ENCODE measurements around the gene PHC1. TPM values are rescaled to one million over a fixed set of nuclear protein-coding genes. Genes with fewer than 3 reads are reported as not detected.

PHC1 gene
- total RNA-seq, 4 donors from 2014 or later: 15.7 to 32.6 (median 28.2) TPM

DNA sequence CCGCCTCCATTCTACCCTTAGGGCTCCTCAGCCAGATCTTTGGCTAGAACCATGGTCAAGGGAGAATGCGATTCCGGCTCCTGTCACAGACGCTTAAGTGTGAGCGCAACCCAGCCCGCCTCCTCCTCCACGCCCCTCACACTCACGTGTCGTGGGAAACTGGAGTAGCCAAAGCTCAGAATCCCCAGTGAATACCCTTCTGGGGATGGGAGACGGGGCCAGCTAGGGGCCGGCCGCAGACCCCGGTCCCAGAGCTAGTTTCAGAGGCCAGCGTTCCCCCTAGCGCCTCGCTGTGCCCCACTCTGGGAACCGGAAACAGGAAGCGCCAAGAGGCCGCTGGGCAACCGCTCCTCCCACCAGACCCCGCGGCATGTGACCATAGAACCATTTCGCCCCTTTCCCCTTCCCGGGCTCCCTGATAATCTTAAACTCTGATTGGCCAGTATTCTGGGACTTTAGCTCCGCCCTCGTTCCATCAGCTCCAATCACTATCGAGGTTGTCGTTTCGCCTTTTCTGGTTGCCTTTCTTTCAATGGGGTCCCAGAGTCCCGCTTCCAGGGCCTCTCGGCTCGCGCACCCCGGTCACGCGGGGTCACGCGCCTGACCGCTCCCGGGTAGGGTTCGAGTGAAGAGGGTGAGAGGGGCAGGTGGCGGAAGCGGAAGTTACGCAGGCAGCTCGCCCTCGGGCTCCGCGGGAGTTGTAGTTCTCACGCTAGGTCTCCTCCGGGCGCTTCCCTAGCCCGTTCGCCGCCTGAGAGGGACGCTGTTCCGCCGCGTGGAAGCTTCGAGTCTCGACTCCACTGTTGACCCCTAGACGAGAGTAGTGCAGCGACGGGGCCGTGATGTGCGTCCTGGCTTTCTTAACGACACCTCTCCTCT lies 35.3 kb downstream of the PHC1 start, which contains the start of gene M6PR:
Gene M6PR (minus strand): TSS at position 304 of the 879 bp plus-strand sequence. CDS start 3,241 bp downstream, outside the sequence.
- H3K27ac ChIP-seq: peak within 1 kb of the TSS; percentile 97
- H3K4me3 ChIP-seq: peak within 1 kb of the TSS; percentile 84
- TF ChIP-seq EP300 (IDR thresholded peaks at IDR 0.05): no peak
- TF ChIP-seq, protein P1, sequence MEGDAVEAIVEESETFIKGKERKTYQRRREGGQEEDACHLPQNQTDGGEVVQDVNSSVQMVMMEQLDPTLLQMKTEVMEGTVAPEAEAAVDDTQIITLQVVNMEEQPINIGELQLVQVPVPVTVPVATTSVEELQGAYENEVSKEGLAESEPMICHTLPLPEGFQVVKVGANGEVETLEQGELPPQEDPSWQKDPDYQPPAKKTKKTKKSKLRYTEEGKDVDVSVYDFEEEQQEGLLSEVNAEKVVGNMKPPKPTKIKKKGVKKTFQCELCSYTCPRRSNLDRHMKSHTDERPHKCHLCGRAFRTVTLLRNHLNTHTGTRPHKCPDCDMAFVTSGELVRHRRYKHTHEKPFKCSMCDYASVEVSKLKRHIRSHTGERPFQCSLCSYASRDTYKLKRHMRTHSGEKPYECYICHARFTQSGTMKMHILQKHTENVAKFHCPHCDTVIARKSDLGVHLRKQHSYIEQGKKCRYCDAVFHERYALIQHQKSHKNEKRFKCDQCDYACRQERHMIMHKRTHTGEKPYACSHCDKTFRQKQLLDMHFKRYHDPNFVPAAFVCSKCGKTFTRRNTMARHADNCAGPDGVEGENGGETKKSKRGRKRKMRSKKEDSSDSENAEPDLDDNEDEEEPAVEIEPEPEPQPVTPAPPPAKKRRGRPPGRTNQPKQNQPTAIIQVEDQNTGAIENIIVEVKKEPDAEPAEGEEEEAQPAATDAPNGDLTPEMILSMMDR (IDR thresholded peaks at IDR 0.05): peak in 1 of 2 donors; percentile 51
- TF ChIP-seq POLR2A (IDR thresholded peaks at IDR 0.05): peak; percentile 16 to 53
- TF ChIP-seq POLR2AphosphoS5 (IDR thresholded peaks at IDR 0.05): peak; percentile 5 to 44 (median 41)
- no peaks in the 10 kb centered on the region for H3K9me3 ChIP-seq
- DNase-seq (ENCODE audit: low spot score in 2 of 2): peak; percentile 96
- under 1% methylated on average over 65 of the region's 66 CpGs for WGBS
- H3K36me3 ChIP-seq: peaks cover 17% of the 10 kb centered on the region
- H3K4me1 ChIP-seq: peaks cover 35% of the 10 kb centered on the region
- H3K27me3 ChIP-seq: no peaks in the 10 kb centered on the region

DNA sequence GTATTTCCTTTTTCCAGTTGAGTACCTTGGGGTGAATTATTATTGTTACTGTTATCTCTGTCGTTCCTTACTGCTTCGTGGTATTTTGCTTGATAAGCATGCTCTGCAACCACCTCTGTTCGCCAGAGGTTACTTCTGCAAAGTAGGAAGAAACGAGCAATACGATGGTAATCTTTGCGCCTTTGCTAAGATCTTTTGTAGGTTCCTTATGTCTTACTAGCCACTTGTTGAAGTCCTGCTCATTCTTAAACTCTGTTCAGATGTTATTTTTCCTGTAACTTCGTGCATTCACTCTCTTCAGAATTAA lies 35.9 kb downstream of the PHC1 start:
- under 1% methylated on average over 7 of the region's 7 CpGs for WGBS
- H3K4me1 ChIP-seq: peaks cover 35% of the 10 kb centered on the region
- DNase-seq (ENCODE audit: low spot score in 2 of 2): no peak
- TF ChIP-seq, protein P1 (IDR thresholded peaks at IDR 0.05): no peak
- TF ChIP-seq EP300 (IDR thresholded peaks at IDR 0.05): no peak
- TF ChIP-seq POLR2A (IDR thresholded peaks at IDR 0.05): no peak
- TF ChIP-seq POLR2AphosphoS5 (IDR thresholded peaks at IDR 0.05): no peak
- H3K36me3 ChIP-seq: peaks cover 11% of the 10 kb centered on the region
- peak overlapping the region; percentile 97 for H3K27ac ChIP-seq
- H3K27me3 ChIP-seq: no peaks in the 10 kb centered on the region
- H3K9me3 ChIP-seq: no peaks in the 10 kb centered on the region
- peak overlapping the region; percentile 84 for H3K4me3 ChIP-seq

- peak overlapping the region; percentile 97 for H3K27ac ChIP-seq
- TF ChIP-seq EP300 (IDR thresholded peaks at IDR 0.05): no peak
- no peak for TF ChIP-seq POLR2AphosphoS5 (IDR thresholded peaks at IDR 0.05)
- no peak for TF ChIP-seq POLR2A (IDR thresholded peaks at IDR 0.05)
- TF ChIP-seq, protein P1 (IDR thresholded peaks at IDR 0.05): no peak
Measured at GRCh38 chr12:8950702-8951478, 36.6 kb downstream of the PHC1 start.

DNA sequence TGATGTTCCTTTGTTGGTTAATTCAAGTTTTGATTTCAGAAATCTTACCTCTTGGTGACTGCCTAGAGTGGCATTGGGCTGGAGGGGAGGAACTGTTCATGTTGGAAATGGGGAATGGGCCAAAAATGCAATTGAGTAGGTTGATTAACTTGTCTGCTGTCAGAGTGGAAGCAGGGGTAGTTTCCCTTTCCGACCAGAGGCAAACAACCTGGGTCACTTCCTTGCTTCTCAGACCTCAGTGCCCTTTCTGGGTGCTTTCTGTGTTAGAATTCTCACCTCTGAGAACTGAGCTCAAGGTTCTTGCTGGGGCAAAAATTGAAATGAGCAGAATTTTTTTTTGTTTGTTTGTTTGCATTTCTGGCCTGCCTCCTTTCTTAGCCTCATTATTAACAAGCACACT lies 37.4 kb downstream of the PHC1 start:
- H3K9me3 ChIP-seq: no peaks in the 10 kb centered on the region
- H3K27me3 ChIP-seq: no peaks in the 10 kb centered on the region
- no peaks in the 10 kb centered on the region for H3K36me3 ChIP-seq
- TF ChIP-seq EP300 (IDR thresholded peaks at IDR 0.05) (no peak), POLR2AphosphoS5 (IDR thresholded peaks at IDR 0.05) (no peak)
- TF ChIP-seq, protein P1 (IDR thresholded peaks at IDR 0.05): no peak
- no peak overlapping the region for H3K27ac ChIP-seq
- H3K4me3 ChIP-seq: no peak overlapping the region
- DNase-seq (ENCODE audit: low spot score in 2 of 2): no peak
- H3K4me1 ChIP-seq: peaks cover 35% of the 10 kb centered on the region
- WGBS: 60% methylated on average over 1 of the region's 1 CpG

More at GRCh38 chr12:8950702-8951478, 36.6 kb downstream of the PHC1 start:
- peak overlapping the region; percentile 84 for H3K4me3 ChIP-seq
- WGBS: 19% methylated on average over 9 of the region's 9 CpGs
- peaks cover 4% of the 10 kb centered on the region for H3K36me3 ChIP-seq
- no peak for DNase-seq (ENCODE audit: low spot score in 2 of 2)
- H3K9me3 ChIP-seq: no peaks in the 10 kb centered on the region
- no peaks in the 10 kb centered on the region for H3K27me3 ChIP-seq
- peaks cover 35% of the 10 kb centered on the region for H3K4me1 ChIP-seq
